GM19467 (cell line): ENCODE results near the gene RMRP.

ENCODE experiments used
- ATAC-seq: cut with Tn5 transposase; IDR thresholded peaks from one replicate; pipeline ENCODE4 v1.9.1; 2021; ENCODE audit warnings: mild to moderate bottlenecking, moderate library complexity; ENCODE audit not compliant: unreplicated experiment

Gene RMRP

GRCh38 chr9:35687306-35687705 is 29.5 kb upstream of the RMRP start:
- ATAC-seq: no peak

GRCh38 chr9:35686222-35687203 is 28.7 kb upstream of the RMRP start:
- ATAC-seq: no peak

GRCh38 chr9:35685506-35685905 is 27.7 kb upstream of the RMRP start:
- ATAC-seq: no peak

GRCh38 chr9:35684921-35685320 is 27.1 kb upstream of the RMRP start:
- ATAC-seq: no peak

DNA sequence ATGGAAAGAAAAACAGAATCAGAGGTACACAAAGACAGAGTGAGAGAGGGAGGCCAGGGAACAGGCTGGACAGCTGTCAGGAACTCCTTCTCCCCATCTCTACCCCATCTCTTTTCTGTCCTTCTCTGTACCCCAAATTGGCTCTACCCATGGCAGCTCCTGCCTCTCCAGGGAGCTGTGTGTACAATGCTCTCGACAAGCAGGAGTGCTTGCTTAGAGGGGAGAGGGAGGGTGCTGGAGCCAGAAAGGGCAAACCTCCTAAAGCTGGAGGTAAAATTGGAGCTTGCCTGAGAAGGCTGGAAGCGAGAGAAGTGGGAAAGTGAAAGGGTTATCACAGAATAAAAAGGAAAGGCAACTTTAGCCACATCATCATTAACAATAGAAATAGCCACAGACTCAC is 25.5 kb upstream of the RMRP start:
- no peak for ATAC-seq

- ATAC-seq: no peak
Measured at GRCh38 chr9:35682520-35683315, 24.9 kb upstream of the RMRP start.

DNA sequence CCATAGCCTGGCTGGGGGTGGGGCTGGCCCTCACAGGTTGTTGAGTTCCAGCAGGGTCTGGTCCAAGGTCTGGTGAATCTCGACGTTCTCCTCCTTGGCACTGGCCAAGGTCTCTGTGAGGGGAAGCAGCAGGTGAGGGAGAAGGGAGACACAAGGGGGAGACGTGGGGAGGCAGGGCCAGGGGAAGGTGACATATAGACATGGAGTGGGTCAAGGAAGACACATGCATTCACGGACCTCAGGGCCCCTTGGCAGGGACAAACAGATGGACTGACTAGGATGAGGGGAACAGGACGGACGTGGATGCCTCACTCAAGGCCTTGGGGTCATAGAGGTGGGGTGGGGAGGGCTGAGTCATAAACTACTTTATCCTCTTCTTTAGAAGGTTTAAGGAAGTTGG is 24.2 kb upstream of the RMRP start:
- no peak for ATAC-seq

GRCh38 chr9:35681341-35682002 is 23.7 kb upstream of the RMRP start:
- no peak for ATAC-seq

DNA sequence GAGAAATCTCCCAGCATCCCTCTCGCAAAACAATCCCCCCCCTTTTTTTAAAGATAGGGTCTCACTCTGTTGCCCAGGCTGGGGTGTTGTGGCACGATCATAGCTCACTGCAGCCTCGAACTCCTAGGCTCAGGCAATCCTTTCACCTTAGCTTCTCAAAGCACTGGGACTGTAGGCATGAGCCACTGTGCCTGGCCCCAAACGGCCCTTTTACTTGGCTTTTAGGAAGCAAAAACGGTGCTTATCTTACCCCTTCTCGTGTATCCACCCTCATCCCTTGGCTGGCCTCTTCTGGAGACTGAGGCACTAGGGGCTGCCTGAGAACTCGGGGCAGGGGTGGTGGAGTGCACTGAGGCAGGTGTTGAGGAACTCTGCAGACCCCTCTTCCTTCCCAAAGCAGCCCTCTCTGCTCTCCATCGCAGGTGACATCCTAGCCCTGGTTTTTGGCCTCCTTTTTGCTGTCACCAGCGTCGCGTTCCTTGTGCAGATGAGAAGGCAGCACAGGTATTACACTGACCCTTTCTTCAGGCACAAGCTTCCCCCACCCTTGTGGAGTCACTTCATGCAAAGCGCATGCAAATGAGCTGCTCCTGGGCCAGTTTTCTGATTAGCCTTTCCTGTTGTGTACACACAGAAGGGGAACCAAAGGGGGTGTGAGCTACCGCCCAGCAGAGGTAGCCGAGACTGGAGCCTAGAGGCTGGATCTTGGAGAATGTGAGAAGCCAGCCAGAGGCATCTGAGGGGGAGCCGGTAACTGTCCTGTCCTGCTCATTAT is 22.7 kb upstream of the RMRP start:
- ATAC-seq: no peak

- no peak for ATAC-seq
Measured at GRCh38 chr9:35679766-35680330, 22.0 kb upstream of the RMRP start.

- no peak for ATAC-seq
Measured at GRCh38 chr9:35679091-35679490, 21.3 kb upstream of the RMRP start.

GRCh38 chr9:35675732-35676392 is 18.0 kb upstream of the RMRP start:
- no peak for ATAC-seq

DNA sequence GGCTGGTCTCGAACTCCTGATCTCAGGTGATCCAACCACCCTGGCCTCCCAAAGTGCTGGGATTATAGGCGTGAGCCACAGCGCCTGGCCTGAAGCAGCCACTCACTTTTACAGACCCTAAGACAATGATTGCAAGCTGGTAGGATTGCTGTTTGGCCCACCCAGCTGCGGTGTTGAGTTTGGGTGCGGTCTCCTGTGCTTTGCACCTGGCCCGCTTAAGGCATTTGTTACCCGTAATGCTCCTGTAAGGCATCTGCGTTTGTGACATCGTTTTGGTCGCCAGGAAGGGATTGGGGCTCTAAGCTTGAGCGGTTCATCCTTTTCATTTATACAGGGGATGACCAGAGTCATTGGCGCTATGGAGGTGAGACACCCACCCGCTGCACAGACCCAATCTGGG is 17.4 kb upstream of the RMRP start:
- no peak for ATAC-seq

- ATAC-seq: no peak
Measured at GRCh38 chr9:35674025-35674361, 16.2 kb upstream of the RMRP start.

DNA sequence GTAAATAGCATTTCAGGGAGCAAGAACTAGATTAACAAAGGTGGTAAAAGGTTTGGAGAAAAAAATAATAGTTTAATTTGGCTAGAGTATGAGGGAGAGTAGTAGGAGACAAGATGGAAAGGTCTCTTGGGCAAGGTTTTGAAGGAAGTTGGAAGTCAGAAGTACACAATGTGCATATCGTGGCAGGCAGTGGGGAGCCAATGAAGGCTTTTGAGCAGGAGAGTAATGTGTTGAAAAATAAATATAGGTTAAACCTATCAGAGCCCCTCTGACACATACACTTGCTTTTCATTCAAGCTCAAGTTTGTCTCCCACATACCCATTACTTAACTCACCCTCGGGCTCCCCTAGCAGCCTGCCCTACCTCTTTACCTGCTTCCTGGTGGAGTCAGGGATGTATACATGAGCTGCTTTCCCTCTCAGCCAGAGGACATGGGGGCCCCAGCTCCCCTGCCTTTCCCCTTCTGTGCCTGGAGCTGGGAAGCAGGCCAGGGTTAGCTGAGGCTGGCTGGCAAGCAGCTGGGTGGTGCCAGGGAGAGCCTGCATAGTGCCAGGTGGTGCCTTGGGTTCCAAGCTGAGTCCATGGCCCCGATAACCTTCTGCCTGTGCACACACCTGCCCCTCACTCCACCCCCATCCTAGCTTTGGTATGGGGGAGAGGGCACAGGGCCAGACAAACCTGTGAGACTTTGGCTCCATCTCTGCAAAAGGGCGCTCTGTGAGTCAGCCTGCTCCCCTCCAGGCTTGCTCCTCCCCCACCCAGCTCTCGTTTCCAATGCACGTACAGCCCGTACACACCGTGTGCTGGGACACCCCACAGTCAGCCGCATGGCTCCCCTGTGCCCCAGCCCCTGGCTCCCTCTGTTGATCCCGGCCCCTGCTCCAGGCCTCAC is 15.6 kb upstream of the RMRP start, which contains the start of gene CA9:
CA9 (plus strand) TSS at position 797 of the 893 bp plus-strand sequence; CDS start at position 829, 32 bp downstream.
- ATAC-seq: no peak

- no peak for ATAC-seq
Measured at GRCh38 chr9:35669331-35670145, 11.7 kb upstream of the RMRP start.

DNA sequence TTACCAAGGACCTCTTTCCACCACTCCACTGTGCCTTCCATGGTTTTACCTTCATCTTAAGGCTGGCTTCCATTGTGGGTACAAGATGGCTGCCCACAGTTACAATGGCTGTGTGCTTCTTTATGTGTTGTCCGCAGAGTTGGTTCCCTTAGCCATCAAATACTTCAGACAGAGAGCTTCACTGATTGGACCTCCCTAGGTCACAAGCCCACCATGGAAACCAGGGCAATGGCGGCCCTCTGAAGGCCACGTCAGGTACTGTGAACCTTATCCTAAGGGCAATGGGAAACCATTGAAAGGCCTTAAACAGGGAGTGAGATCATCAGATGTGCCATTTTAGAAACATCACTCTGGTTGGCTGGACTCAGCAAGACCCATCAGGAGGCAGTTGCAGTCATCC is 10.1 kb upstream of the RMRP start:
- ATAC-seq: no peak

GRCh38 chr9:35666549-35666948 is 8.7 kb upstream of the RMRP start:
- no peak for ATAC-seq
